ENCODE results near the gene TSHZ2. TPM values are rescaled to one million over a fixed set of nuclear protein-coding genes. Genes with fewer than 3 reads are reported as not detected.

TSHZ2 gene
- total RNA-seq, 2 experiments from 2014 or later, result 0.13 TPM; not detected in 1

- Mint-ChIP-seq H3K4me1 (ENCODE audit: low read depth) (no peaks in the 10 kb centered on the region), H3K4me3 (no peak overlapping the region), H3K27ac (no peak overlapping the region), H3K9me3 (ENCODE audit: insufficient read depth) (no peaks in the 10 kb centered on the region), H3K36me3 (ENCODE audit: low read depth) (no peaks in the 10 kb centered on the region), H3K27me3 (ENCODE audit: low read depth) (no peaks in the 10 kb centered on the region)
- POLR2A ChIA-PET, result no interaction called here
- no peak for ATAC-seq
- CTCF ChIA-PET, result no interaction called here
- no peak for DNase-seq
Observed at GRCh38 chr20:53161473-53161872, 189.3 kb downstream of the TSHZ2 start.

- DNase-seq, result no peak
- no peak overlapping the region for H3K4me3 Mint-ChIP-seq
Observed at GRCh38 chr20:53162251-53162835, 190.2 kb downstream of the TSHZ2 start.

DNA sequence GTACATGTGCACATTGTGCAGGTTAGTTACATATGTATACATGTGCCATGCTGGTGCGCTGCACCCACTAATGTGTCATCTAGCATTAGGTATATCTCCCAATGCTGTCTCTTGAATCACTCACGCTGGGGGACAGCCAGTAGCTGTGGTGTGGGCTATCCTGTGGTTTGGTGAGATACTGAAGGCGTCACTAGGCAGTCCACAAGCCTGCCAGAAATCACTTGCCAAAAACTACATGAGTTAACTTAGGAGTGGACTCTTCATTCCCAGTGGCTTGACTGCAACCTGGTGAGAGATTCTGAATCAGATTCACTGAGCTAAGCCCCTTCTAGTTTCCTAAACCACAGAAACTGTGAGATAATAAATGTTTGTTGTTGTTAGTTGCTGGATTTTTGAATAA, 191.3 kb downstream of the TSHZ2 start:
- CTCF ChIA-PET, result no interaction called here
- no peak overlapping the region for H3K27ac Mint-ChIP-seq

More at GRCh38 chr20:53162251-53162835, 190.2 kb downstream of the TSHZ2 start:
- H3K9me3 Mint-ChIP-seq (ENCODE audit: insufficient read depth), result no peaks in the 10 kb centered on the region
- H3K27me3 Mint-ChIP-seq (ENCODE audit: low read depth), result peaks cover 1% of the 10 kb centered on the region
- no peaks in the 10 kb centered on the region for H3K4me1 Mint-ChIP-seq (ENCODE audit: low read depth)
- no peak overlapping the region for H3K27ac Mint-ChIP-seq
- ChIA-PET CTCF (interaction anchor here (0.6 kb wide), 1 partner anchor 624 kb away, joined by 3 read pairs; no protein-coding TSS in a partner anchor), POLR2A (no interaction called here)
- no peaks in the 10 kb centered on the region for H3K36me3 Mint-ChIP-seq (ENCODE audit: low read depth)
- no peak for ATAC-seq

DNA sequence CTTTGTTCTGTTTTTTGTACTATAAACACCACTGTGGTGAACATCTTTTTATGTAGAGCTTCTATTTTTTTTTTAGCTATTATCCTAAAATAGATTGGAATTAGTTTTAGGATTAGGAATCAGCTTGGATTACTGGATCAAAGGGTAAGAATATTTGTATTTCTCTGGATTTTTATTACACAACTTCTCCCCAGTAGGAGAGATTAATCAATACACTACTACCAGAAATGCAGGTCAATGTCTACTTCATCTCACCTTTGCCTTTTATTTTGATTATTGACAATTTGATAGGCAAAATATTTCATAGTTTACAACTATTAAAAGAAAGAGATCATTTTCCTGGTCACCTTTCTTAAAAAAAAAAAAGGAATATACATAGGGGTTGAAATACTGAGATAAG, 191.9 kb downstream of the TSHZ2 start:
- CTCF ChIA-PET, result interaction anchor here (0.6 kb wide), 1 partner anchor 25 kb away, joined by 3 read pairs; no protein-coding TSS in a partner anchor
- H3K4me3 Mint-ChIP-seq, result no peak overlapping the region
- H3K27me3 Mint-ChIP-seq (ENCODE audit: low read depth), result peaks cover 3% of the 10 kb centered on the region
- DNase-seq (no peak), ATAC-seq (no peak)
- no peaks in the 10 kb centered on the region for H3K36me3 Mint-ChIP-seq (ENCODE audit: low read depth)
- POLR2A ChIA-PET, result no interaction called here
- no peaks in the 10 kb centered on the region for H3K9me3 Mint-ChIP-seq (ENCODE audit: insufficient read depth)
- H3K4me1 Mint-ChIP-seq (ENCODE audit: low read depth), result no peaks in the 10 kb centered on the region
- no peak overlapping the region for H3K27ac Mint-ChIP-seq

More for the DNA sequence above, 191.3 kb downstream of the TSHZ2 start:
- Mint-ChIP-seq H3K36me3 (ENCODE audit: low read depth) (no peaks in the 10 kb centered on the region), H3K9me3 (ENCODE audit: insufficient read depth) (no peaks in the 10 kb centered on the region), H3K4me3 (no peak overlapping the region), H3K27me3 (ENCODE audit: low read depth) (peaks cover 3% of the 10 kb centered on the region), H3K4me1 (ENCODE audit: low read depth) (no peaks in the 10 kb centered on the region)
- DNase-seq (no peak), ATAC-seq (no peak)
- POLR2A ChIA-PET, result no interaction called here

GRCh38 chr20:53165452-53165851, 193.3 kb downstream of the TSHZ2 start:
- no peaks in the 10 kb centered on the region for H3K9me3 Mint-ChIP-seq (ENCODE audit: insufficient read depth)
- ATAC-seq (no peak), DNase-seq (no peak)
- H3K27me3 Mint-ChIP-seq (ENCODE audit: low read depth), result peaks cover 6% of the 10 kb centered on the region
- no peak overlapping the region for H3K4me3 Mint-ChIP-seq
- POLR2A ChIA-PET, result no interaction called here
- CTCF ChIA-PET, result no interaction called here
- H3K4me1 Mint-ChIP-seq (ENCODE audit: low read depth), result no peaks in the 10 kb centered on the region
- no peak overlapping the region for H3K27ac Mint-ChIP-seq
- H3K36me3 Mint-ChIP-seq (ENCODE audit: low read depth), result no peaks in the 10 kb centered on the region

DNA sequence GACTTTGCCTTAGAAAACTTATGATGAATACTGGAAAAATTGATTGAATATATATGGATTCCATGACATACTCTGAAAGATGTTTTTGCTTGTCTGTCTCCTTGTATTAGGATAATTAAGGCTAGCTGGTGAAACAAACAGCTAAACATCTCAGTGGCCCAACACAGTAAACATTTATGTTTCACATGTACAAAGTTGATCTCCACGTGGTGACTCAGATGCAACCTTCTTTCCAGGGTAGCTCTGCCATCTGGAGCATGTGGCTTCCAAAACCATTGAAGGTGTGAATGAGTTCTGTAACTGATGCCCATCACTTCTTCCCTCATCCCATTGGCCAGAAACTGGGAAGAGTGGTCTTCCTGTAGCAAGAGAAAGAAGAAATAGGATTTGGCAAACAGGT, 196.3 kb downstream of the TSHZ2 start:
- no peaks in the 10 kb centered on the region for H3K4me1 Mint-ChIP-seq (ENCODE audit: low read depth)
- POLR2A ChIA-PET, result no interaction called here
- no peak overlapping the region for H3K4me3 Mint-ChIP-seq
- H3K9me3 Mint-ChIP-seq (ENCODE audit: insufficient read depth), result no peaks in the 10 kb centered on the region
- DNase-seq (no peak), ATAC-seq (no peak)
- H3K36me3 Mint-ChIP-seq (ENCODE audit: low read depth), result no peaks in the 10 kb centered on the region
- H3K27me3 Mint-ChIP-seq (ENCODE audit: low read depth), result peaks cover 15% of the 10 kb centered on the region
- CTCF ChIA-PET, result no interaction called here
- H3K27ac Mint-ChIP-seq, result no peak overlapping the region

DNA sequence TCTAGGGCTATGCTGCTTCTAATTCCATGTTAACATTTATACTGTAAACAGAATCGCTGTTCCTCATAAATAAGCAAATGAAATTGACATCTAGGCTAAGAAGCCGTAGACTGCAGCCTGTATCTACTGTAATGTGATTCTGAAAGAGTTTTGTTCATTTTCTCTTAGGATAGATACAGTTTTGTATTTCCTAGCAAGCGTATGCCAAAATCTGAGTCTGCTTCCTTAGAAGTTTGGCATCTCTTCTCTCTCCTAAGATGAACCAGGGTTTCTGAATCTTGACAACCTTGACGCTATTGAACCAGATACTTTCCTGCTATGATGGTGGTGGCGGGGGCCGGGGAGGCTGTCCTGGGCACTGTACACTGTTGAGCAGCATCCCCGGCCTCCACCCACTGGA, 198.0 kb downstream of the TSHZ2 start:
- no peaks in the 10 kb centered on the region for H3K36me3 Mint-ChIP-seq (ENCODE audit: low read depth)
- H3K4me1 Mint-ChIP-seq (ENCODE audit: low read depth), result no peaks in the 10 kb centered on the region
- H3K9me3 Mint-ChIP-seq (ENCODE audit: insufficient read depth), result no peaks in the 10 kb centered on the region
- H3K27me3 Mint-ChIP-seq (ENCODE audit: low read depth), result peaks cover 17% of the 10 kb centered on the region
- no peak overlapping the region for H3K27ac Mint-ChIP-seq
- DNase-seq (no peak), ATAC-seq (no peak)
- H3K4me3 Mint-ChIP-seq, result no peak overlapping the region
- ChIA-PET CTCF (no interaction called here), POLR2A (no interaction called here)

GRCh38 chr20:53171065-53171464, 198.9 kb downstream of the TSHZ2 start:
- ChIA-PET CTCF (no interaction called here), POLR2A (no interaction called here)
- no peak for ATAC-seq
- Mint-ChIP-seq H3K27ac (no peak overlapping the region), H3K9me3 (ENCODE audit: insufficient read depth) (no peaks in the 10 kb centered on the region), H3K36me3 (ENCODE audit: low read depth) (no peaks in the 10 kb centered on the region), H3K4me3 (no peak overlapping the region), H3K4me1 (ENCODE audit: low read depth) (no peaks in the 10 kb centered on the region), H3K27me3 (ENCODE audit: low read depth) (peaks cover 19% of the 10 kb centered on the region)
- DNase-seq, result no peak

- POLR2A ChIA-PET, result no interaction called here
- Mint-ChIP-seq H3K4me3 (no peak overlapping the region), H3K27ac (no peak overlapping the region), H3K9me3 (ENCODE audit: insufficient read depth) (no peaks in the 10 kb centered on the region), H3K4me1 (ENCODE audit: low read depth) (no peaks in the 10 kb centered on the region), H3K27me3 (ENCODE audit: low read depth) (peaks cover 18% of the 10 kb centered on the region), H3K36me3 (ENCODE audit: low read depth) (no peaks in the 10 kb centered on the region)
- CTCF ChIA-PET, result no interaction called here
- DNase-seq (no peak), ATAC-seq (no peak)
Observed at GRCh38 chr20:53174454-53174853, 202.3 kb downstream of the TSHZ2 start.

DNA sequence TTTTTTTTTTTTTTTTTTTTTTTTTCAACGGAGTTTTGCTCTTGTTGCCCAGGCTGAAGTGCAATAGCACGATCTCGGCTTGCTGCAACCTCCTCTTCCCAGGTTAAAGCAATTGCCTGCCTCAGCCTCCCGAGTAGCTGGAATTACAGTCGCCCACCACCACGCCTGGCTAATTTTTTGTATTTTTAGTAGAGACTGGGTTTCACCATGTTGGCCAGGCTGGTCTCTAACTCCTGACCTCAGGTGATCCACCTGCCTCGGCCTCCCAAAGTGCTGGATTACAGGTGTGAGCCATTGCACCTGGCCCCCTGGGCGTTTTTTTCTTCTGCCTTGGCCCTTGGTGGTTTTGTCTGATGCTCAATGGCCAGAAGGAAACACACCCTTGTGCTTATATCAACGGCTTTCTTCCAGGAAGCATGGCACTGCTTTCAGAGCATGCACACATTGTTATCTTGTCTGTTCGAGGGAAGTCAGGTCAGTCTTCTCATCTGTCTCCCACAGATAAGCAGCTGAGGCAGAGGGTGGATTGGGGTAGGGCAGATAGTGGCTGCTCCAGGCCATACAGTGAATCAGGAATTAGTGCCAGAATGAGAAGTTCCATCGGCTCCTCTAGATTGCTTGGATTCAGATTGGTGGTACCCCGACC, 203.1 kb downstream of the TSHZ2 start:
- no peak overlapping the region for H3K4me3 Mint-ChIP-seq
- no peak for DNase-seq
- ChIA-PET CTCF (no interaction called here), POLR2A (no interaction called here)
- no peak overlapping the region for H3K27ac Mint-ChIP-seq
- H3K36me3 Mint-ChIP-seq (ENCODE audit: low read depth), result no peaks in the 10 kb centered on the region
- ATAC-seq, result no peak
- H3K4me1 Mint-ChIP-seq (ENCODE audit: low read depth), result no peaks in the 10 kb centered on the region
- peaks cover 18% of the 10 kb centered on the region for H3K27me3 Mint-ChIP-seq (ENCODE audit: low read depth)
- H3K9me3 Mint-ChIP-seq (ENCODE audit: insufficient read depth), result no peaks in the 10 kb centered on the region

DNA sequence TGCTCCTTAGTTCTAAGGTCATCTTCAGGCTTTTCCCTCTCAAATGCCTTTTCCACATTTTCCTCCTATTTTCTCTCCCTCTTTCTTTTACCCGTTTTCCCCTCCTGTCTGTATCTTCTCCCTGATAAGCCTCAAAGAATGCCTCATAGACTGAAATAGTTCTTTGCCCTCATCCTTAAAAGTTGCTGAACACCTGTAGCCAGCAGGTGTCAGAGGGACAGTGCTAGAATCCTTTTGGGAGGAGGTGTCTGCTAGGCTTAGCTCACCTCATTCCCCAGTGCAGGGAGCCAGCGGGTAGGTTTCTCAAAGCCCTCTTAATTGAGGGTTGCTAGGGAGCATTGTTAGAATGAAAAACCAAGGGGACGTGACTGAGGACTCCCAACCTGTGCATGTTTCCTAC, 204.0 kb downstream of the TSHZ2 start:
- POLR2A ChIA-PET, result no interaction called here
- CTCF ChIA-PET, result no interaction called here
- peaks cover 17% of the 10 kb centered on the region for H3K27me3 Mint-ChIP-seq (ENCODE audit: low read depth)
- H3K9me3 Mint-ChIP-seq (ENCODE audit: insufficient read depth), result no peaks in the 10 kb centered on the region
- DNase-seq (no peak), ATAC-seq (no peak)
- no peak overlapping the region for H3K4me3 Mint-ChIP-seq
- no peaks in the 10 kb centered on the region for H3K36me3 Mint-ChIP-seq (ENCODE audit: low read depth)
- no peaks in the 10 kb centered on the region for H3K4me1 Mint-ChIP-seq (ENCODE audit: low read depth)
- H3K27ac Mint-ChIP-seq, result no peak overlapping the region

DNA sequence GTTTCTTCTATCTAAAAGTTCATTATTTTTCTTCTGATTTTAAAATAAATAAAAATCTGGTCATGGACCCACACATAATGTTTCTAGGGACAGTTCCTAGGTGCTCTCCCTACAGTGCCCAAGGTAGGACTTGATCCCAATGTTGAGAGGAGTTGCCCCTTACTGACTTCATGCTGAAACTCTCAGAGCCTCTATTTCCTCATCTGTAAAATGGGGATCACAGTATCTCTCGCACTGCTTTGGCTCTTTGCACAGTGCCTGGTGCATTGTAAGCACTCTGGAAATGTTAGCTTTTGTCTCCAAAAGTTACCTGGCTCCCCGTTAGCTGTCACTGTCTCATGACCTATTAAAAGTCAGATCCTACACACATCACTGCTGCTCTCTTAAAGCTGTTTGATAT, 205.5 kb downstream of the TSHZ2 start:
- DNase-seq (no peak), ATAC-seq (no peak)
- H3K9me3 Mint-ChIP-seq (ENCODE audit: insufficient read depth), result no peaks in the 10 kb centered on the region
- H3K4me3 Mint-ChIP-seq, result no peak overlapping the region
- no peaks in the 10 kb centered on the region for H3K36me3 Mint-ChIP-seq (ENCODE audit: low read depth)
- no peak overlapping the region for H3K27ac Mint-ChIP-seq
- H3K4me1 Mint-ChIP-seq (ENCODE audit: low read depth), result no peaks in the 10 kb centered on the region
- CTCF ChIA-PET, result no interaction called here
- peaks cover 15% of the 10 kb centered on the region for H3K27me3 Mint-ChIP-seq (ENCODE audit: low read depth)
- POLR2A ChIA-PET, result no interaction called here

DNA sequence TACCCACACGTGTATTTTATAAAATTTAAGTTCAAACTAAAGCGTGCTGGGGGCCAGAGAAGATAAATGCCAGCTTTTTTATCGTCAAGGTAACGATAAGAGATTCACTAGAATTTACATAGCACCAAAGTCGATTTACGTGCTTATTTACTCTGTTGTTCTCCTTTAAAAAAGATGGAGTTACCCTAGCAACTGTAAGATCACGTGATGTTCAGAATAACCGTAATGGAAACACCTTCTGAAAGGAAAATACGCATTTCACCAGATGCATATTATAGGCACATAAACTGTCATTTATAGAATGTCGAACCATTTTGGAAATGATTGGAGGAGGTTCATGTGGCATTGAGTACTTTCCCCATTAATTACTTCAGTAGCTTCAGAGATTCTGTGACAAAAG, 207.6 kb downstream of the TSHZ2 start:
- no peaks in the 10 kb centered on the region for H3K9me3 Mint-ChIP-seq (ENCODE audit: insufficient read depth)
- H3K27me3 Mint-ChIP-seq (ENCODE audit: low read depth), result peaks cover 10% of the 10 kb centered on the region
- H3K27ac Mint-ChIP-seq, result no peak overlapping the region
- ChIA-PET CTCF (interaction anchor here (0.8 to 1.3 kb wide), 2 partner anchors 19 to 37 kb away, joined by 3 read pairs; no protein-coding TSS in a partner anchor), POLR2A (no interaction called here)
- no peak for DNase-seq
- no peaks in the 10 kb centered on the region for H3K4me1 Mint-ChIP-seq (ENCODE audit: low read depth)
- H3K4me3 Mint-ChIP-seq, result no peak overlapping the region
- H3K36me3 Mint-ChIP-seq (ENCODE audit: low read depth), result no peaks in the 10 kb centered on the region
- no peak for ATAC-seq

Measured in activated CD8-positive, alpha-beta T cell treated with anti-CD3 and anti-CD28 coated beads, Interleukin-2, amount 10 ng/mL, durations not matched to agents 7 days and 5 days (primary cell).